Ishikawa (cell line): ENCODE measurements around the gene CD274.

Experiments used
- CEBPB ChIP-seq: IDR thresholded peaks from 2 replicates; pipeline ENCODE4 v1.6.1; 2012
- CREB1 ChIP-seq: IDR thresholded peaks from 2 replicates; pipeline ENCODE4 v1.6.1; 2012; ENCODE audit warnings: low read depth
- EGR1 ChIP-seq: IDR thresholded peaks from 2 replicates; pipeline ENCODE4 v1.6.1; 2012
- EP300 ChIP-seq: IDR thresholded peaks from 2 replicates; pipeline ENCODE4 v1.6.1; 2012; ENCODE audit warnings: borderline replicate concordance
- FOXM1 ChIP-seq: IDR thresholded peaks from 2 replicates; pipeline ENCODE4 v1.6.1; 2012; ENCODE audit warnings: low read depth, borderline replicate concordance
- NFIC ChIP-seq: IDR thresholded peaks from 2 replicates; pipeline ENCODE4 v1.6.1; 2012
- RAD21 ChIP-seq: IDR thresholded peaks from 2 replicates; pipeline ENCODE4 v1.6.1; 2012; ENCODE audit warnings: low read depth
- TAF1 ChIP-seq: IDR thresholded peaks from 2 replicates; pipeline ENCODE4 v1.6.1; 2012; ENCODE audit warnings: low read depth, mild to moderate bottlenecking
- TCF12 ChIP-seq: IDR thresholded peaks from 2 replicates; pipeline ENCODE4 v1.6.1; 2012; ENCODE audit warnings: low read depth
- TEAD4 ChIP-seq: IDR thresholded peaks from 2 replicates; pipeline ENCODE4 v1.6.1; 2012
- USF1 ChIP-seq: IDR thresholded peaks from 2 replicates; pipeline ENCODE4 v1.6.1; 2012
- YY1 ChIP-seq: IDR thresholded peaks from 2 replicates; pipeline ENCODE4 v1.6.1; 2012; ENCODE audit warnings: low read depth
- ZBTB7A ChIP-seq: IDR thresholded peaks from 2 replicates; pipeline ENCODE4 v1.6.1; 2012; ENCODE audit warnings: low read depth
- TF ChIP-seq, protein P1 (sequence below): IDR thresholded peaks from 2 replicates; pipeline ENCODE4 v1.6.1; 2012
- TF ChIP-seq, protein P2 (sequence below): IDR thresholded peaks from 2 replicates; pipeline ENCODE4 v1.6.1; 2012; ENCODE audit warnings: low read depth, mild to moderate bottlenecking

CD274 gene

GRCh38 chr9:5452286-5452609 lies 1.9 kb downstream of the CD274 start:
- TF ChIP-seq TAF1 (no peak), USF1 (no peak), CEBPB (no peak), EP300 (no peak), NFIC (no peak), TCF12 (no peak), EGR1 (no peak), TEAD4 (no peak), ZBTB7A (no peak), CREB1 (no peak)

GRCh38 chr9:5453004-5453403 lies 2.7 kb downstream of the CD274 start:
- TF ChIP-seq RAD21 (no peak), TEAD4 (no peak), FOXM1 (no peak), CREB1 (no peak), CEBPB (no peak), ZBTB7A (no peak), USF1 (no peak), NFIC (no peak), YY1 (no peak), TAF1 (no peak), TCF12 (no peak), EGR1 (no peak)
- TF ChIP-seq, protein P1, sequence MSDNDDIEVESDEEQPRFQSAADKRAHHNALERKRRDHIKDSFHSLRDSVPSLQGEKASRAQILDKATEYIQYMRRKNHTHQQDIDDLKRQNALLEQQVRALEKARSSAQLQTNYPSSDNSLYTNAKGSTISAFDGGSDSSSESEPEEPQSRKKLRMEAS = no peak

DNA sequence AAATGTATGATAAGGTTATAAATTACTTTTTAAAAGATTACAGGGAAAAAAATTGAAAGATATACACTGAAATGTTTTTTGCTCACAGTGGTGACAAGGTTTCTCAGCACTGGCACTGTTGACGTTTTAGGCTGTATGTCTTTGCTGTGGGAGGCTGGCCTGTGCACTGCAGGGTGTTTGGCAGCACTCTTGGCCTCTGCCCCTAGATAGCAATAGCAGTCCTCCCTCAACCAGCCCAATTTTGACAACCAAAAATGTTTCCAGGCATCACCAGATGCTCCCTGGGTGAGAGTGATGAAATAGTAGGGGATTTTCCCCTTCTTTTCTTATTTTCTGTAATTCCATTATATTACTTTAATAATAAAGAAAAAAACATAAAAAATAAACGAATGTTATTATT lies 3.3 kb downstream of the CD274 start:
- TF ChIP-seq CREB1 (no peak), NFIC (no peak), ZBTB7A (no peak)

GRCh38 chr9:5455181-5455580 lies 4.8 kb downstream of the CD274 start:
- TF ChIP-seq YY1 (no peak), FOXM1 (no peak), EP300 (no peak), EGR1 (no peak)
- TF ChIP-seq, protein P2, sequence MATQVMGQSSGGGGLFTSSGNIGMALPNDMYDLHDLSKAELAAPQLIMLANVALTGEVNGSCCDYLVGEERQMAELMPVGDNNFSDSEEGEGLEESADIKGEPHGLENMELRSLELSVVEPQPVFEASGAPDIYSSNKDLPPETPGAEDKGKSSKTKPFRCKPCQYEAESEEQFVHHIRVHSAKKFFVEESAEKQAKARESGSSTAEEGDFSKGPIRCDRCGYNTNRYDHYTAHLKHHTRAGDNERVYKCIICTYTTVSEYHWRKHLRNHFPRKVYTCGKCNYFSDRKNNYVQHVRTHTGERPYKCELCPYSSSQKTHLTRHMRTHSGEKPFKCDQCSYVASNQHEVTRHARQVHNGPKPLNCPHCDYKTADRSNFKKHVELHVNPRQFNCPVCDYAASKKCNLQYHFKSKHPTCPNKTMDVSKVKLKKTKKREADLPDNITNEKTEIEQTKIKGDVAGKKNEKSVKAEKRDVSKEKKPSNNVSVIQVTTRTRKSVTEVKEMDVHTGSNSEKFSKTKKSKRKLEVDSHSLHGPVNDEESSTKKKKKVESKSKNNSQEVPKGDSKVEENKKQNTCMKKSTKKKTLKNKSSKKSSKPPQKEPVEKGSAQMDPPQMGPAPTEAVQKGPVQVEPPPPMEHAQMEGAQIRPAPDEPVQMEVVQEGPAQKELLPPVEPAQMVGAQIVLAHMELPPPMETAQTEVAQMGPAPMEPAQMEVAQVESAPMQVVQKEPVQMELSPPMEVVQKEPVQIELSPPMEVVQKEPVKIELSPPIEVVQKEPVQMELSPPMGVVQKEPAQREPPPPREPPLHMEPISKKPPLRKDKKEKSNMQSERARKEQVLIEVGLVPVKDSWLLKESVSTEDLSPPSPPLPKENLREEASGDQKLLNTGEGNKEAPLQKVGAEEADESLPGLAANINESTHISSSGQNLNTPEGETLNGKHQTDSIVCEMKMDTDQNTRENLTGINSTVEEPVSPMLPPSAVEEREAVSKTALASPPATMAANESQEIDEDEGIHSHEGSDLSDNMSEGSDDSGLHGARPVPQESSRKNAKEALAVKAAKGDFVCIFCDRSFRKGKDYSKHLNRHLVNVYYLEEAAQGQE = no peak

DNA sequence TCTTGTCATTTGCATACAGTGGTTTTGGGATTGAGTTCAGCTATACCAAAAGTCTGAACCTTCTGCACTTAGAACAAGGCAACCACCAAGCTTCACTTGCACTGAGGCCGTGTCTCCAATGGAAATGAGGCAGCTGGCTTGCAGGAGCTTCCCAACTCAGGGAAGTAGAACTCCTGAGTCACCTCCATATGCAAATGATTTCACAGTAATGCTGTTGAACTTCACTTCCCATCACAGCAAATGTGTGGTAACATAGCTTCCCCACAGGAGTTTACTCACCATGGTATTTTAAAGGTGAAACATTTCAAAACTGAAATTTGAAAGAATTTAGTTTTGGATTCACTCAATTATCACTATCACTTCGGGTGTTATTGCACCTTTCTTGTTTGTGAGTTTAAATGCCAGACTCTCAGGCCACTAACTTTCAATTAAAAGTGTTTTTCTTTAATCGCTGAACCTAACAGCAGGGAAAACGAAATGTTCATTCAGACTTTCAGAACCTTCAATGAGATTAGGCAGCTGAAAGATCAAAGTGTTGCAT lies 9.0 kb downstream of the CD274 start:
- TF ChIP-seq ZBTB7A (no peak), USF1 (no peak), NFIC (no peak), FOXM1 (no peak), EGR1 (no peak), EP300 (no peak), CREB1 (no peak), RAD21 (no peak), YY1 (no peak), TEAD4 (no peak), CEBPB (no peak), TAF1 (no peak), TCF12 (no peak)
- TF ChIP-seq, protein P1 = no peak
- TF ChIP-seq, protein P2 = no peak

GRCh38 chr9:5460157-5460556 lies 9.8 kb downstream of the CD274 start:
- TF ChIP-seq, protein P1 = no peak
- TF ChIP-seq RAD21 (no peak), USF1 (no peak), FOXM1 (no peak), YY1 (no peak), NFIC (no peak), CEBPB (no peak), TEAD4 (no peak), EP300 (no peak), EGR1 (no peak), CREB1 (no peak)
- TF ChIP-seq, protein P2 = no peak
